Activated gamma-delta T cell (primary cell): ENCODE measurements around the gene MCF2.
"Not testable (repeated sequence)": the region's sequence is repeated elsewhere in the genome, so short reads cannot be mapped to it uniquely, and the experiment has no call there.

Experiments used
- DNase-seq: peaks from one replicate; lab custom pipeline; 2025; lab: John Stamatoyannopoulos, UW
- total RNA-seq, 2 donors: gene quantifications; one replicate each; lab custom pipeline; 2026; lab: John Stamatoyannopoulos, UW

The MCF2 gene, protein sequence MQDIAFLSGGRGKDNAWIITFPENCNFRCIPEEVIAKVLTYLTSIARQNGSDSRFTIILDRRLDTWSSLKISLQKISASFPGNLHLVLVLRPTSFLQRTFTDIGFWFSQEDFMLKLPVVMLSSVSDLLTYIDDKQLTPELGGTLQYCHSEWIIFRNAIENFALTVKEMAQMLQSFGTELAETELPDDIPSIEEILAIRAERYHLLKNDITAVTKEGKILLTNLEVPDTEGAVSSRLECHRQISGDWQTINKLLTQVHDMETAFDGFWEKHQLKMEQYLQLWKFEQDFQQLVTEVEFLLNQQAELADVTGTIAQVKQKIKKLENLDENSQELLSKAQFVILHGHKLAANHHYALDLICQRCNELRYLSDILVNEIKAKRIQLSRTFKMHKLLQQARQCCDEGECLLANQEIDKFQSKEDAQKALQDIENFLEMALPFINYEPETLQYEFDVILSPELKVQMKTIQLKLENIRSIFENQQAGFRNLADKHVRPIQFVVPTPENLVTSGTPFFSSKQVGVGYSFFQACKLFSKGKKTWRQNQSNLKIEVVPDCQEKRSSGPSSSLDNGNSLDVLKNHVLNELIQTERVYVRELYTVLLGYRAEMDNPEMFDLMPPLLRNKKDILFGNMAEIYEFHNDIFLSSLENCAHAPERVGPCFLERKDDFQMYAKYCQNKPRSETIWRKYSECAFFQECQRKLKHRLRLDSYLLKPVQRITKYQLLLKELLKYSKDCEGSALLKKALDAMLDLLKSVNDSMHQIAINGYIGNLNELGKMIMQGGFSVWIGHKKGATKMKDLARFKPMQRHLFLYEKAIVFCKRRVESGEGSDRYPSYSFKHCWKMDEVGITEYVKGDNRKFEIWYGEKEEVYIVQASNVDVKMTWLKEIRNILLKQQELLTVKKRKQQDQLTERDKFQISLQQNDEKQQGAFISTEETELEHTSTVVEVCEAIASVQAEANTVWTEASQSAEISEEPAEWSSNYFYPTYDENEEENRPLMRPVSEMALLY
- 3.1 to 7.2 reads per million in 2 donors for total RNA-seq

DNA sequence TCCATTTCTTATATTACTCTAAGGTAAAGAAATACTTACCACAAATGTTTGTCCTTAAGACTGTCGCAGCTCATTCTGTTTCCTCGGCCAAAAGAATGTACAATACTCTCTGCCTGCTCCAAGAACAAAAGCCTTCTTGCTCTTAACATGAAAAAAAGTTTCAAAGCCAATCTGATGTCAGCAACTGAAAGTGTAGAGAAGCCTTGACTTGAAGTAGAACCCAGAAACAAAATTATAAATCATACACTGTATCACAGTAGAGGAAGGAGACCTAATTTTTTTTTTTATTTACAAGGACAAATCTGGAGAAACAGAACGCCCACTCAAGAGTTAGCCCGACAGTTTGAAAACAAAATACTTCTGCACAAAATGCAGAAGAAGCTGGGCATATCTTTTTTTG lies at the start of gene MCF2:
TSS of gene MCF2 (minus strand) at position 101 of the 400 bp plus-strand sequence. CDS start 56,423 bp downstream, outside the sequence.
- no peak for DNase-seq

DNA sequence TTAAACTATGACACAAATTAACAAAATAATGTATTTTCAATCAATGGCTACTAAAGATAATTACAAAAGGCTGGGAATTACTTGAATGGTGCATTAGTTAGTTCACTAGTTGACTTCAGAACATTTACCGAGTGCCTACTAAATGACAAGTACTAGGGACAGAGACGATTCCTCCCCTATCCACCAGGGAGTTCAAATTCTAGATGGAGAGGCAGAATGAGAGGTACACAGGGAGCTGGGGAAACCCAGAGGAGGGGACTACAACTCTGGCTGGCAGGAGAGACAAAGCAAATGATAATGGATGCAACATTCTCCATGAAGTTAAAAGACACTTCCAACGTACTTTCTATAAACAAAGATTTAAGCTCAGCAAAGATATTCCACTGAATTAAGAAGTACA lies 43.1 kb upstream of the MCF2 start:
- no peak for DNase-seq

GRCh38 chrX:139750390-139750789 lies 42.4 kb upstream of the MCF2 start:
- DNase-seq = no peak

DNA sequence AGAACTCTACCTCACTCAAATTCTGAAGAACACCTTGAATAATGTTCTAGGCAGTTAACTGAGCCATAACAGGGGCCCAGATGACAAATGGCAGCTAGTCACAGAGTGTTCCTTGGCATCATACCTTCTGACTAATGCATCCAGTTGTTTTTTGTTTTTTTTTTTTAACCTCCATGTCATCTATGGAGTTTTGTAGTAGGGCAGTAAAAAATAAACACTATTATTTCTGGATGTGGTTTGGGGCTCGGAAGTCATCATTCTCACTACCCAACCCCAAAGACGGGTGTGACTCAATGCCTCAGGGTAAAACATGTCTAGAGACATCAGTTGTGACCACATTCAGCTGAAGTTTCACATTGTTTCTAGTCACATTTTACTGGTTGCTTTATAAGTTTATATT lies 31.2 kb upstream of the MCF2 start:
- DNase-seq = no peak

- no peak for DNase-seq
Measured at GRCh38 chrX:139738581-139738980, 30.6 kb upstream of the MCF2 start.

DNA sequence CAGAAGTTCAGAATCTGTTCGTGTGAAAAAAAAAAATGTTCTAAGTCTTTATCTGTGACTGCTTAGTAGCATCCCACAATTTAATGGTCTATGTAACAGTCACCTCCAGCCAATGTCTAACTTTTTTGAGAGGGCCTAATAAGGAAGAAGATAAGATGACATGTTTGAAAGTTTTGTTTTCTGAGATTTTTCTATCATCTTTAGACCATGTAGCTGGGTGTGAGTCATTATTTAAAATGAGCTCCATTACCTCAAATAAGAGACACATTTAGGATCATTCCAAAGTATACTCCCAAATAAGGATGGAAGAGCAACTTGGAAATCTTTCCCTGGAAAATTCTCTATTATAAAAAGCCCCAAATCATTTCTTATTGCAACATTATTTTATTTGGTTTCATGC lies 28.2 kb upstream of the MCF2 start:
- no peak for DNase-seq

- no peak for DNase-seq
Measured at GRCh38 chrX:139734996-139735395, 27.0 kb upstream of the MCF2 start.

GRCh38 chrX:139725720-139726119 lies 17.8 kb upstream of the MCF2 start:
- DNase-seq = no peak

DNA sequence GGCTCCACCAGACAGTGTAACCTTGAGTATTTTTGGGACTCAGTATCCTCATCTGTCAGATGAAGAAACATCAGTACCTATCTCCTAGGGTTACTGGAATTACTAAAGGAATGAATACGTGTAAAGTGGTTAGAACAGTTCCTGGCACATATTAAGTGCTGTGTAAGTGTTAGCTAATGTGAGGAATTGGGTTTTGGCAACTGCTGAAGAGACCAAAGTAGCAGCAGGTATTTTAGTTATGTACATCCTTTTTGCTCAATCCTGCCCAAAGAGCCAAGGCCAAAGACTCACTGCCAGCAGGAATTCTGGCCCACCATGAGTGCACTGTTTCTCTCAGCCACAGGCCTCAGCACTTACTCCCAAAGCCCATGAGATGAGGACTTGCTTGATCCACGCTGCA lies 16.7 kb upstream of the MCF2 start:
- DNase-seq = no peak

- no peak for DNase-seq
Measured at GRCh38 chrX:139720979-139721378, 13.0 kb upstream of the MCF2 start.

- DNase-seq = no peak
Measured at GRCh38 chrX:139720136-139720535, 12.2 kb upstream of the MCF2 start.

GRCh38 chrX:139702658-139703057 lies 5.3 kb downstream of the MCF2 start:
- no peak for DNase-seq

GRCh38 chrX:139692908-139693307 lies 15.1 kb downstream of the MCF2 start:
- DNase-seq = no peak

DNA sequence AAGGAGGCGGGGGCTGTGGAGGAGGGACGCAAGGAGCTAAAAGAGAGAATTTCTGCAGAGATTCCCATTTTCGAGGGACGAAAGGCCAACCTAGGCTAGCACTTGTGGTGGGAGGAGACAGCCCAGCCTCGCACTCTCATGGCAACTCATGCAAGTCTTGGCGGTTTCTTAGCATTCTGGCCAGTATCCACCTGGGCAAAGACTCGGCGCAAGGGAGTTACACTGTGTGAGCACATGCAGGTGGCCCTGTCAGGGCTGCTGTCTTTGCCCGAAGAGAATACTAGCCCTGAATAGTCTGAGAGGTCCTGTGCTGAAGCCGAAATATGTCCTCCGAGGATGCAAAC lies 15.5 kb downstream of the MCF2 start:
- DNase-seq = no peak

GRCh38 chrX:139691843-139692505 lies 16.0 kb downstream of the MCF2 start:
- no peak for DNase-seq

DNA sequence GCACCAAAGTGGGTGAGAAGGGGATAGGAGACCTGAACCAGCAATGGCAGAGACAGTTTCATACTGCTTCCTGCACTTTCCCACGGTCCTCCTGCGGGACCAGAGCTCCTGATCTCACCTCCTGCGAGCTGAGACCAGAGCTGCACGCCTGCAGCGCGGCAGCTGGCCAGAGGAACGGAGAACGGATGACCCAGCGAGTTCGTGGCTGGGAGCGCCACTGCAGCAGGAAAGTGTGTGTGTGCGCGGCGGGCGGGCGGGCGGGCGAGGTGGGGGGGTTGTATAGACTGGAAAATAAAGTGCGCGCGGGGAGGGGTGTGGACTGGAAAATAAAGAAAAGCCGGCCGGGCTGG lies 16.5 kb downstream of the MCF2 start:
- no peak for DNase-seq

DNA sequence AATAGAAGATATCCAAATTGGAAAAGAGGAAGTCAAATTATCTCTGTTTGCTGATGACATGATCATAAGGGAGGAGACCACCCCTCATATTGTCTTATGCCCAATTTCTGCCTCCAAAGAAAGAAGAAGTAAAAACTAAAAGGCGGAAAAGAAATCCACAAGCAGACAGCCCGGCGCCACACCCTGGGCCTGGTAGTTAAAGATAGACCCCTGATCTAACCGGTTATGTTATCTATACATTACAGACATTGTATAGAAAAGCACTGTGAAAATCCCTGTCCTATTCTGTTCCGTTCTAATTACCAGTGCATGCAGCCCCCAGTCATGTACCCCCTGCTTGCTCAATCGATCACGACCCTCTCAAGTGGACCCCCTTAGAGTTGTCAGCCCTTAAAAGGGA lies 22.8 kb downstream of the MCF2 start:
- DNase-seq = not testable (repeated sequence)

DNA sequence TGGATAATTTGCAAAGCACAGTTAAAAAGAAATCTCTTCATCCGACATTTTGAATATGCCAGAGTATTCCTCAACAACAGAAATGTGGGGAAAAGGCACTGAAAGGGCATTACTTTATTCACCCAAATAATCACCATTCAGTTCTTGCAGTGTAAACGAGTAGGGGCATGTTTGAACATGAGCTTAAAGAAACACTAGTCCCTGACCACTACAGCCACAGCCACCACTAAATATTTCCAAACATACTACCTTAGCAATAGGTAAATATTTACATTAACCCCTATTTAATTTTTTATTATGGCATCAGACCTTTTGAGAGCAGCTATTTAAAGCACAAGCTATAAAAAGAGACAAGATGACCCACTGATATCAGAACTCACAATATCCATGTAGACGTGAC lies 27.6 kb downstream of the MCF2 start:
- DNase-seq = no peak

GRCh38 chrX:139647597-139647996 lies 60.4 kb downstream of the MCF2 start:
- DNase-seq = no peak

- no peak for DNase-seq
Measured at GRCh38 chrX:139642241-139642927, 65.6 kb downstream of the MCF2 start.

DNA sequence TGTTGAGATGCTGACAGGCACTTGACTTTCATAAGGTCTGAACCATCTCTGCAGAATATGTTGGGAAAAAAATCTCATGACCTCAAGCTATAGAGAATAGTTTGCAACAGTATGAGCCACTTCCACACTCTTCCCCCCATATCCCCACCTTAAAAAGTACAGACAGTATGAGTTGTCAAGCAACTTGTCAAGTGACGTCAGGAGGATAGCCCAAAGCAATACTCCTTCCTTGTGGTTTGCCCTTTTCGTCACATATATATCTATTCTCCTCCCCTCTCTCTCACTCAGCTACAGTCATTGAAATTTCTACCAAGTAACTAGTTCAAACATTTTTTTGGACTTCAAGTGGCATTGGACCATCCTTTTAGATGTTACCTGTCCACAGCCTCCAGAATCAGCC lies 67.7 kb downstream of the MCF2 start:
- no peak for DNase-seq

GRCh38 chrX:139639253-139639652 lies 68.7 kb downstream of the MCF2 start:
- DNase-seq = no peak
